GM19099 (cell line): ENCODE measurements around the gene RUNDC1.

Experiments used
- POLR2A ChIP-seq: IDR thresholded peaks from 3 replicates; pipeline ENCODE4 v1.6.1; 2011; ENCODE audit warnings: low read depth; ENCODE audit not compliant: insufficient read length; ENCODE audit errors: extremely low read depth

The RUNDC1 gene

GRCh38 chr17:43042025-43042628 lies 61.8 kb downstream of the RUNDC1 start:
- no peak for TF ChIP-seq POLR2A
